ENCODE data around the gene MAN1C1.

MAN1C1 gene

GRCh38 chr1:25790472-25790871, 173.9 kb downstream of the MAN1C1 start:
- no peak for DNase-seq

- no peak for DNase-seq
Observed at GRCh38 chr1:25792115-25792514, 175.5 kb downstream of the MAN1C1 start.

DNA sequence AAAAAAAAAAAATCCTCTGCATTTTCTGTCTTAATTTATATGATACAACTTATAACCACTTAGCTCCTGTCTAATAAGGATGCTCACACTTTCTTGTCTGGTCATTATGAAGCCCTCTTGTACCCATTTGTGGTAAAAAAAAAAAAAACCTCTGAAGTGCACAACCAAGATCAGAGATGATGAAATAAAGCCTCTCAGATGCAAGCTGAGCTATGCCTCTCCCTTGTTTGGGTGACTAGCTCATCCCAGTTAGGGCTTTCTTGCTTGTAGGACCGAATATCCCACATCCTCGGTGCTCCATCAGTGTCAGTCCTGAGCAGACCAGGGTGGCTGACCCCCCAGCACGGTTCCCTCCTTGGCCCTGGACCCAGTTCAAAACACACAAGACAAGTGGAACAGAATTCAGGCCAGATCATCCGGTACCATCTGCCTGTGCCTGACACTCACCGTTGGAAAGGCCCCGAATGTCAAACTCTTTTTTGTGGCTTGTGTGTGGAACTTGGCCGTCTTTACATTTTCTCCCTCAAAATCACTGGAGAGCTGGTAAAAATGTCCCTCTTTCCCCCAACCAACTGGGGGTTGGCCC, 177.1 kb downstream of the MAN1C1 start:
- DNase-seq = no peak

GRCh38 chr1:25794325-25794724, 177.7 kb downstream of the MAN1C1 start:
- DNase-seq = no peak

DNA sequence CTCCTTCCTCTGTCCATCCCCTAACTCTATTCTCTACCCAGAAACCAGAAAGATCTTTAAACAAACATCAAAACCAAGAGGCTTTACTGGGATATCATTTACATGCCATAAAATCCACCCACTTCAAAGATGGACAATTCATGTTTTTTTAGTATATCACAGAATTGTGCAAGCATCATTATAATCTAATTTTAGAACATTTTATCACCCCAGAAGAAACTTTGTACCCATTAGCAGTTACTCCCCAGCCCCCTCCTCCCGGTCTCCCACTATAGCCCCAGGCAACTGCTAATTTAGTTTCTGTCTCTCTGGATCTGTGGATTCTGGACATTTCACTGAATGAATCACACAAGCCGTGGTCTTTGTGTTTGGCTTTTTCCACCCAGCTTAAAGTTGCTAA, 178.6 kb downstream of the MAN1C1 start:
- DNase-seq = no peak

GRCh38 chr1:25795946-25796810, 179.6 kb downstream of the MAN1C1 start:
- peak; percentile 40 for DNase-seq

GRCh38 chr1:25796811-25797458, 180.3 kb downstream of the MAN1C1 start:
- DNase-seq = peak; percentile 88

DNA sequence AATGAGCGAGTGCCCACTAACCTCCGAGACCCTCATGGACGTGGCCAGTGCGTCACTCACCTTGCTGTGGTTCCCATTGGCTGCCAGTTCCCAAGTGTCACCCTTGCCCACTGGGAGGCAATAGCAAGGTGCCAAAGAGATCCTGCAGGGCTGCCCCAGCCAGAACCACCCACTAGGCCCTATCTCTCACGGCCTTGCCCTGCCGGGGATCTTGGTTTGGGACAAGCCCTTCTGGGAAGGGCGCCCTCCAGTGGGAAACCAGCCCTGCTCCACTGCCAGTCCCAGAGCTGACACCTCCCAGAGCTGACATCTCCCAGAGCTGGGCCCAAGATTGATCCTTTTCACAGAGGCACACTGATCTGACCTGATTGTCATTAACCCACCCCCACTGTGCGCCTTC, 181.3 kb downstream of the MAN1C1 start:
- DNase-seq = peak; percentile 39

- no peak for DNase-seq
Observed at GRCh38 chr1:25798666-25799351, 182.2 kb downstream of the MAN1C1 start.

DNA sequence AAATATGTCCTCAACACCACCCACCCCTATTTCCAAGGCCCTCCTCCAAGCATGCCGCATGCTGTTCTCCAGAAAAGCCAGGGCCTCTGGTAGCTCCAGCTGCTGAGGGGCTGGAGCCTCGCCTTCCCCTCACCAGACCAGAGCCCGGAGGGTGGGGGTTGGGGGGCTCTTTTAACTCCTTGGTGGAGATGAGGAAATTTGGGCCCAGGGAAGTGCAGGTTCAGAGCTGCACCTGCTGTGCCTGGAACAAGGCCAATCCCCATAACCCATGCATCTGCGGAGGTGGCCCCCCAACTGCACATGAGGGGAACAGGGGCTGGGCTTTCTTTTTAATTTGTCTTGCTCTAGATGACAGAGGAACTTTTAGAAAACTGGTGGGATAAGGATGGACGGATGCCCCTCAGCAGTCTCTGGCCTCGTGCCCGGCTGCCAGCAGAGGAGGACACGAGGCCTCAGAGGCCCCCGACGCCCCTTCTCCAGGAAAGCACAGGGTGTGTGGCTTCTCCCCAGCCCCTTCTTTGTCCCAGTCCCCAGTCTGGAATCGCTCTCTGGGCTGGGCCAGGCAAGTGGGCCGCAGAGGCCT, 182.9 kb downstream of the MAN1C1 start:
- DNase-seq = no peak

DNA sequence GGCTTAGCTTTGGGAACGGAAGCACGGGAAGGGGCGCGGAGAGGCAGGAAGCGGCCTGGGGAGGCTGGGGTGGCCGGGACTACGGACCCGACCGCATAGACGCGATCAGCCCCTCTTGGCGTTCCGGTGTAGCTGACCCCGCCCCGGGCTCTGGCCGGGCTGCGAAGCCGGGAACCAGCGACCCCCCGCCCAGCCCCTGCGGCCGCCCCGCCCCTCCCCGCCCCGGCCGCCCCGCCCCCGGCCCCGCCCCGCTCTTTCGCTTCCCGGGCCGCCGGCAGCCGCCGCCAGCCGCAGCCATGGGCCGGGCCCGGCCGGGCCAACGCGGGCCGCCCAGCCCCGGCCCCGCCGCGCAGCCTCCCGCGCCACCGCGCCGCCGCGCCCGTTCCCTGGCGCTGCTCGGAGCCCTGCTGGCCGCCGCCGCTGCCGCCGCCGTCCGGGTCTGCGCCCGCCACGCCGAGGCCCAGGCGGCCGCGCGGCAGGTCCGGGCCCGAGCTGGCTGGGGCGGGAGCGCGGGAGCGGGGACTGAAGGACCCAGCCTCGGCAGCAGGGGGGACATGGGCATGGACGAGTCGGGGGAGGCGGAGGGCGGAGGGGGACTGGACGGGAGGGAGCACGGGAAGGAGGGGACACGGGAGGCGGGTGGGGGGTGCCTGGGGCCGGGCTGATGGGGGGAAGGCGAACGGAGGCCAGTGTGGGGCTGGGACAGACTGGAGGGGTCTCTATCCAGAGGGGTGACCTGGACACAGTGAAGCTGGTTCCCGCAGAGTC, 183.5 kb downstream of the MAN1C1 start, which contains the start of gene SELENON:
TSS of gene SELENON (plus strand) at position 259 of the 768 bp plus-strand sequence. CDS start at position 297, 38 bp downstream.
- peak; percentile 17 for DNase-seq

DNA sequence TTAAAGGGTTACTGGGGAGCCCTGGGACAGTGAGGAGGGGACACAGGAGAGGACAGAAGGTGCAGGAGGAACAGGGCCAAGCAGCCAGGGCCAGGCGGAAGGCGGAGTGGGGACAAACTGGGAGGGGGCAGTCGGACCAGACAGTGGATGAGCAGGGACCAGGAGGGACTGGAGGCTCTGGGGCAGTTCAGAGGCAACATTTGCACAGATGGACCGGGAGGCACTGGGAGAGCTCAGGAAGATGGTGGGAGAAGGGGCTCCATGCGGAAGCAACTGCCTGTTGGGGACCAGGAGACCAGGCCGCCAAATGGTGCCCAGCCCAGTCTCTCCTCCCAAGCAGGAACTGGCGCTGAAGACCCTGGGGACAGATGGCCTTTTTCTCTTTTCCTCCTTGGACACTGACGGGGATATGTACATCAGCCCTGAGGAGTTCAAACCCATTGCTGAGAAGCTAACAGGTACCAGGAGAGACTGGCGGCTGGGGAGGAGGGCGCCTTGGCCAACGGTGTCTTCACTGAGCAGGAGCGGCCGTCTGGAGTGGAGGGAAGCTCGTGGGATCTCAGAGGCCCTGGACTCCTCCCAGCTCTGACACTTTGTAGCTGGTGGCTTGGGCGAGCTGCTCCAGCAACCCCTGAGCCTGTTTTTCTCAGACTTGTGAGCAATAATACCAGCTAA, 184.2 kb downstream of the MAN1C1 start:
- DNase-seq = no peak

GRCh38 chr1:25802915-25803314, 186.3 kb downstream of the MAN1C1 start:
- no peak for DNase-seq

- DNase-seq = no peak
Observed at GRCh38 chr1:25803368-25803767, 186.8 kb downstream of the MAN1C1 start.

- DNase-seq = no peak
Observed at GRCh38 chr1:25804244-25804963, 187.8 kb downstream of the MAN1C1 start.

DNA sequence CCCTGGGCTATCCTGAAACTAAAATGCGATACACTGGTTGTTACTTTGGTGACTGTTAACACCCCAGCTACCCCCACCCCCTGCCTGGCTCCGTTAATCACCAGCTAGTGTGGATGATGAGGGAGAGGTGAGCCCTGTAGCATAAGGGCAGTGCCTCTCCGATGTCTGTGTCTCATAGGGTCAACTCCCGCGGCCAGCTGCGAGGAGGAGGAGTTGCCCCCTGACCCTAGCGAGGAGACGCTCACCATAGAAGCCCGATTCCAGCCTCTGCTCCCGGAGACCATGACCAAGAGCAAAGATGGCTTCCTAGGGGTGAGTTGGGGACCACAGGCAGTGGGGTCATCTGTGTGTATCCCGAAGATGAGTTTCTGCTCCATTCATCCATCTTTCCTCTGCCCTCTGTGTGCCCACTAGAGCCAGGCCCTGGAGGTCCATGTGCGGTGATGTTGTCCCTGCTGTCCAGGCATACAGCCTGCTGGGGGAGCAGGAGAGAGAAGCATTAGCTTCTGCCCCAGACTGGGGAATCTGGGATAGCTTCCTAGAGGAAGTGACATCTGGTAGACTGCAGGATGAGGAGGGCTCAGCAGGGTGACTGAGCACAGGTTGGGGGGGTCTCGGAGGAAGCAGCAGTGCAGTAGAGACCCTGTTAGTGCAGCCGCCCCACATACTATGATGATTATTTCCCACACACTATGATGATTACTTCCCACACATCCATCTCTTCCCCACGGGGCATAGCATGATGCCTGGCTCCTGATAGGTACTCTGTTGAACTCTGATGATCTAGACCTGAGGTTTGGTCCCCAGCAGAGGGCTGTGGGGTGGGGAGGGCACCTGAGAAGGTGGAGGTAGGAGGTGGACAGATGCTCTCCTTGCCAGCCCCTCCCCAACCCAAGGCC, 188.6 kb downstream of the MAN1C1 start:
- no peak for DNase-seq

DNA sequence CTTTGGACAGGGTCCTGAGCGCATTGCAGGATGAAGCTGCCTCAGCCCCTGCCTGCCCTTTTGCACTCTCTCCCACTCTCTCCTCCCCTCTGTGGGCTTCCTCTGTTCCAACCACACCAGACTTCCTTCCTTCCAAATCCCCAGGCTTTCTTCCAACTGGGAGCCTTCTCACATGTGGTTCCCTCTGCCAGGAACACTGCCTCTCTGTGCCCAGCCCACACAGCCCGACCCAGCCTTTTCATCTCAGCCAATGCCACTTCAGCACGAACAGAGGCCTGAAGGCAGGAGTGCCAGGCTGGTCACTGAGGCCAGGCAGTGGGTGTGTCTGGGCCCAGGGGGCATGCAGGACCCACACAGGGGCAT, 189.3 kb downstream of the MAN1C1 start:
- no peak for DNase-seq

DNA sequence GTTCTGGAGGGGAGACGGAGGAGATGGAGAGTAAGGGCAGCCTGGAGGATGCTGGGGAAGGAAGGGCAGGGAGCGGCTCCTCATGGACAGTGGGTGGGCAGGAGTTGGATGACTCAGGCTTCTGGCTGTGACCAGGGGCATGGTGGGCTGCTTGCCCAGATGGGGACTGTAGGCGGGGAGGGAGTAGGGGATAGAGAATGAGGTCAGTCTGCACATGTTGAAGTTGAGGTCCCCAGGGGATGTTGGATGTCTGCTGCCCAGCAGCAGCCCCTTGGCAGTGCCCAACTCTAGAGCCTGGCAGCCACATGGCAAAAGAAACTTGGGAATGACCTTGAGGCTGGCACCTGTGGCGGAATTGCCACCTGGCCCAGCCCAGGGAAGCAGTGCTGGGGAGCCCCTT, 189.8 kb downstream of the MAN1C1 start:
- DNase-seq = no peak

- no peak for DNase-seq
Observed at GRCh38 chr1:25807480-25808390, 191.1 kb downstream of the MAN1C1 start.

Measured in activated CD4-positive, alpha-beta T cell treated with anti-CD3 and anti-CD28 coated beads, Interleukin-2, amount 50 U/mL, for 1 hour (primary cell).